ENCODE results near the gene MCRIP1. TPM values are rescaled to one million over a fixed set of nuclear protein-coding genes. Genes with fewer than 3 reads are reported as not detected.

Gene MCRIP1
- total RNA-seq, 1 donor from 2014 or later, result 85.9 TPM

DNA sequence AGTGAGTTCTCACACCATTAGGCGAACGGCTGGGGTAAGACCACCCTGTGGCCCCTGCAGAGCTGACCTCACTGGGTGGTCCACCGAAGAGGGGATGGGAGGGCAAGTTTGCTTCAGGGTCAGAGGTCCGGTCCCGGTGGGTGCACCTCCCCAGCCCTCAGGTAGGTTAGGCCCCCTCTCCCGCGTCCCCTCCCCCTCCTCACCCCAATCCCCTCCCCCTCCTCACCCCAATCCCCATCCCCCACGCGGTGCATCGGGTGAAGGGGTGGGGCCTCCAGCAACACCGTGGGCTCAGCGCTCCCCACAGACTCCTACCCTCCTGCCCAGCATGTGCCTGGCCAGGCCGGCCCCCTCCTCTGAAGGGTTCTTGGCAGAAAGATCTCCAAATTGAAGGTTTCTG is 13.4 kb downstream of the MCRIP1 start:
- no peak for DNase-seq

- no peak for DNase-seq
Observed at GRCh38 chr17:81817758-81818147, 15.3 kb downstream of the MCRIP1 start.

- DNase-seq, result no peak
Observed at GRCh38 chr17:81815646-81815986, 17.5 kb downstream of the MCRIP1 start.

- no peak for DNase-seq
Observed at GRCh38 chr17:81814748-81815645, 18.1 kb downstream of the MCRIP1 start.

DNA sequence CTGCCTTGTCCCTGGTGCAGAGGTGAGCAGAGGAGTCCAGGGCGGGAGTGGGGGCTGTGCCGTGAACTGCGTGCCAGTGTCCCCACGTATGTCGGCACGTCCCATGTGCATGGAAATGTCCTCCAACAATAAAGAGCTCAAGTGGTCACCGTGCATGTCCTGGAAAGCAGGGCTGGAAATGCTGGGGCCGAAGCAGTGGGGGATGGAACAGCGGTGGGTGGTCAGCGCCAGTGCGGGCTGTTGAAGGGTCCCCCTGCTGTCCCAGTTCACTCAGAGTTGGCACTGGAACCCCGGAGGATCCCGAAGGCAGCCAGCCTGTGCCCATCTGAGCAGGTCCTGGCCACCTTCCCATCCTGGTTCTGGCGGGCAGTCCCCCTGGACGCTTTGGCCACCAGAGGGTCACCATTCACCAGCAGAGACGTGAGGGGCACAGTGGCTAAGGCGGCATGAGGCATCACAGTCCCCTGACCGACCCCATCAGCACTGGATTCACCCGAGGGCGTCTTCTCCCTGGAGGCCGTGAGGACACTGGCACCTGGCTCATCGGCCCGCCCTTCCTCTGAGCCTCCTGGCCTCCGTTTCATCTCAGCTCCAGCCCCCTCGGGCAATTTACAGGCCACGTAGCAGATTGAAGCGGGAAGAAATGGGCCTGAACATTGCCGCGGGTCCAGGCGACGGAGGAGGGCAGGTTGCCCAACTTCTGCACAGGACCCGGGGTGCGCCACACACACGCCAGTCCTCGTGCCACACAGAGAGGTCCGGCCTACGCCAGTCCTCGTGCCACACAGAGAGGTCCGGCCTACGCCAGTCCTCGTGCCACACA is 19.0 kb downstream of the MCRIP1 start:
- no peak for DNase-seq

DNA sequence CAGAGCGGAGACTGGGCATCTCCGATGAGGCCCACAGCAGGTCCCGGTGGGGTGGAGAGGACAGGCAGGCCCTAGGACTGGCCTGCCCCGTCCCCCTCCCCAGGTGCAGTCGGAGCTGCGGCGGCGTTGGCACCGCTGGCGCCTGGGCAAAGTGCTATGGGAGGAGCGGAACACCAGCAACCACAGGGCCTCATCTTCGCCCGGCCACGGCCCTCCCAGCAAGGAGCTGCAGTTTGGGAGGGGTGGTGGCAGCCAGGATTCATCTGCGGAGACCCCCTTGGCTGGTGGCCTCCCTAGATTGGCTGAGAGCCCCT is 19.8 kb downstream of the MCRIP1 start:
- no peak for DNase-seq

DNA sequence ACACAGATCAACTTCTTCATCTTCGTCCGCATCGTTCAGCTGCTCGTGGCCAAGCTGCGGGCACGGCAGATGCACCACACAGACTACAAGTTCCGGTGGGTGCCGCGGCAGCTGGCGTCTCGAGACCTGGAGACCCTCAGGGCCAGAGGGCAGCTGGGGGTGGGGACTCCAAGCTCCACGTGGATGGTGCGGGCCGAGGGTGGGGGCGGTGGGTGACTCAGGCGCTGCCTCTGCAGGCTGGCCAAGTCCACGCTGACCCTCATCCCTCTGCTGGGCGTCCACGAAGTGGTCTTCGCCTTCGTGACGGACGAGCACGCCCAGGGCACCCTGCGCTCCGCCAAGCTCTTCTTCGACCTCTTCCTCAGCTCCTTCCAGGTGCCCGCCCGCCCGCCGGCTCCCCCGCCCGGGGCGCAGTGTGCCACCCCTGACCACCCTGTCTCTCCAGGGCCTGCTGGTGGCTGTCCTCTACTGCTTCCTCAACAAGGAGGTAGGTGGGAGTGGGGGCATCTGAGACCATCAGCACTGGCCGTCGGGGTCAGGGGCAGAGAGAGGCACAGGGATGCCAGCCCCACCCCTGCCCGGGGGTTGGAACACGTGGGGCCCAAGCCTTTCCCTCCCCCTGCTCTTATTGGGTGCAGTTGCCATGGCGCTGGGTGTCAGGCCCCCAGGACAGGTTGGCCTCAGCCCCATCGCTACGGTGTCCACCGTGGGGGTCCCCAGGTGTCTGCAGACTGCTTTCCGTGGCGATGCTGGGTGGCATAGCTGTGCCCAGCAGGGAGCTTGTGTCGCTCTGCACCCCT is 20.3 kb downstream of the MCRIP1 start:
- DNase-seq, result no peak

DNA sequence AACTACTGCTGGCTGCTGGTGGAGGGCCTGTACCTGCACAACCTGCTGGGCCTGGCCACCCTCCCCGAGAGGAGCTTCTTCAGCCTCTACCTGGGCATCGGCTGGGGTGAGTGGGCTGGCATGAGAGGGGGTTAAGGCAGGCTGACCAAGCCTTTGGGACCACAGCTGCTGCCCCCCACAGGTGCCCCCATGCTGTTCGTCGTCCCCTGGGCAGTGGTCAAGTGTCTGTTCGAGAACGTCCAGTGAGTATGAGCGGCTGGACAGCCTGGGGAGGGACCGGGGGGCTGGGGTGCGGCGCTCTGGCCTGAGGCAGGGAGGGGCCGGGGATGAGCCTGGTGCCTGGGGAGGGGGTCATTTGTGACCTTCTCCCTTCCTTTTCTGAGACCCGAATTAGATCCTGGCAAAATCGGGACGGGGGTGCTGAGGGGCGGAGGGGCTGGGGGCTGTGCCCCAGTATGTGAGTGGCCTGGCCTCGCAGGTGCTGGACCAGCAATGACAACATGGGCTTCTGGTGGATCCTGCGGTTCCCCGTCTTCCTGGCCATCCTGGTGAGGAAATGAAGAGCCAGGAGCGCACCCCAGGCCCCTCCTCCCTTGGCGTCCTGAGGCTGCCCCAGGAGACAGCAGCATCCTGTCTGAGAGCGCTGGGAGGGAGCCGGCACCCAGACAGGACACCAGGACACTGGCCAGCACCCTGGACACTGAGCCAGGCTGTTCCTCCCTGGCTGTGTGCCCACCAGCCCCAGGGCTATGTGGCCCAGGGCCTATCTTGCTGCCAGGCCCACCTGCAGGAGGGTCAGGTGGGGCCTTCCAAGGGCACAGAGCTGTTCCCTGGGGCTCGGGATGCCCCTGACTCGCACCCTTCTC is 21.2 kb downstream of the MCRIP1 start:
- no peak for DNase-seq

DNA sequence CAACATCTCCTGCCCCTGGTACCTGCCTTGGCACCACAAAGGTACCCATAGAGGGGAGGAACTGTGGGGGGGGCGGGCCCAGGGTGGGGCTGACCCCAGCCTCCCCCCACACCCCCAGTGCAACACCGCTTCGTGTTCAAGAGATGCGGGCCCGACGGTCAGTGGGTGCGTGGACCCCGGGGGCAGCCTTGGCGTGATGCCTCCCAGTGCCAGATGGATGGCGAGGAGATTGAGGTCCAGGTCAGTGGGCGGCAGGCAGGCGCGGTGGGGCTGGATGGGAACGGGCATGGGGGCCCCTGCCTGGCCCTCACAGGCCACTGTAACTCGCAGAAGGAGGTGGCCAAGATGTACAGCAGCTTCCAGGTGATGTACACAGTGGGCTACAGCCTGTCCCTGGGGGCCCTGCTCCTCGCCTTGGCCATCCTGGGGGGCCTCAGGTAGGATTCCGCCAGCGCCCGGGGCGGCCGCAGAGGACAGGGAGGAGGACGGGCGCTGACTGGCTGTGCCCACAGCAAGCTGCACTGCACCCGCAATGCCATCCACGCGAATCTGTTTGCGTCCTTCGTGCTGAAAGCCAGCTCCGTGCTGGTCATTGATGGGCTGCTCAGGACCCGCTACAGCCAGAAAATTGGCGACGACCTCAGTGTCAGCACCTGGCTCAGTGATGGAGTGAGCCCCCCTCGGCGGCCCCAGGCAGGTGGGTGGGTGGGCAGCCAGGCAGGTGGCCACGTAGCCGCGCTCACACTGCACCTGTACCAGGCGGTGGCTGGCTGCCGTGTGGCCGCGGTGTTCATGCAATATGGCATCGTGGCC is 22.0 kb downstream of the MCRIP1 start:
- no peak for DNase-seq

DNA sequence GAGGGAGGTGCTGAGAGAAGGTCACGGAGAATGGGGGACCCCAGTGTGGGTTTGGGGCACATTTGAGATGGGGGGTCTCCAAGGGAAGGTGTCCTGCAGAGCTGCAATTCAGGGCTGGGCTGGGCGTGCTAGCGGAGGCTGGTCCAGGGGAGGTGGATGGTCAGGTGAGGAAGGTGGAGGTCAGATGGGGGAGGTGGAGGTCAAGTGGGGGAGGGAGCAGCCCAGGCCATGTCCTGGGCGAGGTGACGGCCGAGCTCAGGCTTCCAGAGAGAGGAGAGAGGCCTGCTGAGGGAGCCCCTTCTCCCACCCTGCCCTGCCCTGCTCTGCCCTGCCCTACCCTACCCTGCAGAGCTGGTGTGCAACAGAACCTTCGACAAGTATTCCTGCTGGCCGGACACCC is 22.6 kb downstream of the MCRIP1 start:
- DNase-seq, result no peak

DNA sequence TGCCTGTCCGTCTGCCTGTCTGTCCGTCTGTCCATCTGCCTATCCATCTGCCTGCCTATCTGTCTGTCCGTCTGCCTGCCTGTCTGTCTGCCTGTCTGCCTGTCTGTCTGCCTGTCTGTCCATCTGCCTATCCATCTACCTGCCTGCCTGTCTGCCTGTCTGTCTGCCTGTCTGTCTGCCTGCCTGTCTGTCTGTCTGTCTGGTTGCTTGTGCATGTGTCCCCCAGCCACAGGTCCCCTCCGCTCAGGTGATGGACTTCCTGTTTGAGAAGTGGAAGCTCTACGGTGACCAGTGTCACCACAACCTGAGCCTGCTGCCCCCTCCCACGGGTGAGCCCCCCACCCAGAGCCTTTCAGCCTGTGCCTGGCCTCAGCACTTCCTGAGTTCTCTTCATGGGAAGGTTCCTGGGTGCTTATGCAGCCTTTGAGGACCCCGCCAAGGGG is 23.5 kb downstream of the MCRIP1 start:
- no peak for DNase-seq

DNA sequence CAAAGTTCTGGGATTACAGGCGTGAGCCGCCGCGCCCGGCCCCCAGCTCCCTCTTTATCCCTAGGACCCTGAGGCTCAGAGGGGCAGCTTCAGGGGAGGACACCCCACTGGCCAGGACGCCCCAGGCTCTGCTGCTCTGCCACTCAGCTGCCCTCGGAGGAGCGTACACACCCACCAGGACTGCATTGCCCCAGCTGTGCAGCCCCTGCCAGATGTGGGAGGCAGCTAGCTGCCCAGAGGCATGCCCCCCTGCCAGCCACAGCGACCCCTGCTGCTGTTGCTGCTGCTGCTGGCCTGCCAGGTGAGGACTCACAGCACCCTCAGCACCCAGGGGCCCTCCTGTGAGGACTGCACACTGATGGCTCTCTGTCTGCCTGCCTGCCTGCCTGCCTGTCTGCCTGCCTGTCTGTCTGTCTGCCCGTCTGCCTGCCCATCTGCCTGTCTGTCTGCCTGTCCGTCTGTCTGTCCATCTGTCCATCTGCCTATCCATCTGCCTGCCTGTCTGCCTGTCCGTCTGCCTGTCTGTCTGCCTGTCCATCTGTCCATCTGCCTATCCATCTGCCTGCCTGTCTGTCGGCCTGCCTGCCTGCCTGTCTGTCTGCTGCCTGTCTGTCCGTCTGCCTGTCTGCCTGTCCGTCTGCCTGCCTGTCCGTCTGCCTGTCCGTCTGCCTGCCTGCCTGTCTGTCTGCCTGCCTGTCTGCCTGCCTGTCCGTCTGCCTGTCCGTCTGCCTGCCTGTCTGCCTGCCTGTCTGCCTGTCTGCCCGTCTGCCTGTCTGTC is 24.1 kb downstream of the MCRIP1 start:
- no peak for DNase-seq

DNA sequence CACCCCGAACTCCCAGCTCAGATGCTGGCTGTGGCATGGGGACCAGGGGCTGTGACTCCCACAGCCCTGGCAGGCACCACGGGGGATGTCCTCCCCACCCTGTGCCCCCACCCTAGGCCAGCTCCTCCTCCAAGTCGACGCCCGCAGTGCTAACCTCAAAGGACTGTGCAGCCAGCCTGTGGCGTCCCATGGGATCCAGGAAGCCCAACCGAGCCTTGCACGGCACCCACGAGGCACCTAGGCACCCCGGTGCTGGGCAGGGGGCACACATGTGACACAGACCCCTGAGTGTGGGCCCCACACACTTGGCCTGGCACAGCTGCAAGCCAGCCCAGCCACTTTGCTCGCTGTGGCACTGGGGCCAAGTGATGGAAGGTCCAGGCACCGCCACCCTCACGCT is 25.3 kb downstream of the MCRIP1 start:
- no peak for DNase-seq

DNA sequence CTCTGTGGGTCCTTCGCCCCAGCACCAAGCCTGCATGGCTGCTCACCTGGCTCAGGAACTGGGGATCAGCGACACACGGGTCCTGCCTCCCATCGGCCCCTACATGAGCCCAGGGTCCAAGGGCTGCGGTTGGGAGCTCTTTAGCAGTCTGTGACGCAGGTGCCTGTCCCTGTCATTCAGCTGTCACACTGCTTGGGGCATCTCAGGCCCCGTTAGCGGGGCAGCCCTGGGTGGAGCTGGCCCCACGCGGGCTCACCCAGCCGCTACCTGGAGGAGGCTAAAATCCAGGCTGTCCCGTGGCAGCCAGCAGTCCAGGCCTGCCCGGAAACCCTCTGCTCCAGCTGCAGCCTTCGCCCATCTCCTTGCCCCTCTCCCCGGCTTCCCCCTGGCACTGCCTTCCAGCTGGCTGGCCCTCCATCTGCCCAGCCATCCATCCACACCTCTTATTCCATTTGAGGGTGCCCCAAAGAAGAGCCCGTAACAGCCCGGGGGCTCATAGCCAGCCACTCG is 25.8 kb downstream of the MCRIP1 start:
- DNase-seq, result no peak

DNA sequence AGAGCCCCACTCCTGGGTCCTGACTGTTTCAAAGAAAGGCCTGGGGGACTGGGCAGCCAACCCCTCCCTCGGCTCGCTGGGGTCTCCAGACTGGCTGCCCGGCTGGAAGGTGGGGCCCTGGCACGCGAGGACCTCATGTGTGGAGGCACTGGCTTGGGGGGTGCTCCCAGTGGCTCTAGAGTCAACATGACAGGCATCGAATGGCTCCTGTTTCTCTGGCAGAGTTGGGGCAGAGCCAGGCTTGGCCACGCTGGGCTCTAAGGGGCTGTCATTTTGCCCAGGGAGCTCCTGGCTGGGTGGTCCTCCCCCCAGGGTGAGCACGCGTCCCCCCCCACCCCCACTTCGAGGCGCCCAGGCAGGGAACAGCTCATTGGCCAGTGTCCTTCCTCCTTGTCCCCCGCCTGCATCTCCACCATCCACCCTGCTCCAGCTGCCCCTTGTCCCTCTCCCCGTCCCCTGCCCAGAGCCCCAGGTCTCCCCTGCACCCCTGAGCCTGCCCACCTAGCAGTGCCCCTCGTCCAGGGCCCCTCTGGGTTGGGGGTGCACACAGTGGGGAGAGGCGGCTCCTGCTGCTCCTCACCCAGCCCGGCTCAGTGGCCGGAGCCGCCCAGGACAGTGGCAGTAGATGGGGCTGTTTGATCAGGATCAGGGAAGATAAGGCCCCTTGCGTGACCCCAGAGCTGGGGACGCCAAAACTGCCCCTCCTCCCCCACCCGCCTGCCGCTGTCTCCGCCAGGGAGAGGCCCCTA is 26.5 kb downstream of the MCRIP1 start:
- no peak for DNase-seq

- DNase-seq, result no peak
Observed at GRCh38 chr17:81805707-81806460, 27.2 kb downstream of the MCRIP1 start.

- DNase-seq, result no peak
Observed at GRCh38 chr17:81804559-81805399, 28.3 kb downstream of the MCRIP1 start.
